ENCODE data around the gene PREB. TPM values are rescaled to one million over a fixed set of nuclear protein-coding genes. Genes with fewer than 3 reads are reported as not detected.

PREB gene
- total and polyA plus RNA-seq, 2 donors (not counting 3 experiments of a cell fraction or from before 2014, with no cell fraction given) = 47.2 to 73.3 TPM

GRCh38 chr2:27092696-27093429 lies 41.6 kb downstream of the PREB start:
- Histone ChIP-seq H2AFZ (ENCODE audit: low read depth, low read length) (no peak overlapping the region), H3K4me1 (ENCODE audit: control insufficient read depth, extremely low read depth, insufficient read depth, low read length) (no peaks in the 10 kb centered on the region), H3K79me2 (ENCODE audit: control insufficient read depth, insufficient read depth, low read length) (no peaks in the 10 kb centered on the region), H3K9me1 (replicated peaks; ENCODE audit: control insufficient read depth, extremely low read depth, insufficient read depth, low read length) (no peaks in the 10 kb centered on the region), H3K27ac (ENCODE audit: insufficient read depth, low read depth, low read length) (no peak overlapping the region), H3K27me3 (ENCODE audit: control insufficient read depth in 2 of 2, insufficient read depth in 2 of 2, low read length in 2 of 2) (no peaks in the 10 kb centered on the region), H3K9ac (replicated peaks; ENCODE audit: extremely low read depth, insufficient read depth, low read length) (no peak overlapping the region), H3K4me2 (ENCODE audit: insufficient read depth, low read length) (no peak overlapping the region), H3K36me3 (ENCODE audit: control insufficient read depth in 2 of 2, extremely low read depth in 1 of 2, insufficient read depth in 2 of 2, low read length in 2 of 2) (no peaks in the 10 kb centered on the region), H3K4me3 (replicated peaks in 1 of 3; ENCODE audit: insufficient read depth in 1 of 3, low read depth in 1 of 3, low read length in 3 of 3) (no peak overlapping the region), H4K20me1 (replicated peaks; ENCODE audit: control insufficient read depth, extremely low read depth, insufficient read depth, low read length) (no peaks in the 10 kb centered on the region), H3K9me3 (replicated peaks; ENCODE audit: control insufficient read depth, insufficient read depth, low read length) (no peaks in the 10 kb centered on the region)
- no peak for DNase-seq (ENCODE audit: low read depth, low spot score)
- dilution Hi-C loops (cut with MboI; ENCODE audit: extremely low pct_ligation_motif_present, low sequenced_read_pairs) = no loop called here
- TF ChIP-seq MYC (IDR thresholded peaks at IDR 0.05; ENCODE audit: low read depth, low read length) (no peak), POLR2AphosphoS5 (IDR thresholded peaks at IDR 0.05; ENCODE audit: insufficient read depth, low read depth, low read length) (no peak), GATA2 (IDR thresholded peaks at IDR 0.05; ENCODE audit: insufficient read depth, insufficient read length, low read depth, low read length) (no peak), MAX (IDR thresholded peaks at IDR 0.05; ENCODE audit: insufficient read depth, insufficient read length) (no peak), FOS (IDR thresholded peaks at IDR 0.05; ENCODE audit: borderline replicate concordance, insufficient read depth, low read length) (no peak), POLR2A (IDR thresholded peaks at IDR 0.05; ENCODE audit: low read depth, low read length) (no peak), CTCF (IDR thresholded peaks at IDR 0.05; ENCODE audit: extremely low read depth in 1 of 2, insufficient read depth in 1 of 2, low read depth in 1 of 2, low read length in 2 of 2) (no peak), EZH2 (IDR thresholded peaks at IDR 0.05; ENCODE audit: borderline replicate concordance, low read depth, low read length, severe bottlenecking) (no peak), JUN (IDR thresholded peaks at IDR 0.05; ENCODE audit: borderline replicate concordance, insufficient read depth, insufficient read length, low read depth) (no peak)
- intact Hi-C loops (cut with micrococcal nuclease) = no loop called here
- ChIA-PET CTCF (interaction anchor here (1.0 to 1.7 kb wide), 4 partner anchors 99 to 247 kb away, joined by 3 to 5 read pairs (median 4); no protein-coding TSS in a partner anchor), POLR2A (interaction anchor here (0.6 kb wide), 1 partner anchor 156 kb away, joined by 3 read pairs; no protein-coding TSS in a partner anchor)
- no peak for FAIRE-seq
- no TSS peak for BruUV-seq (replicated peaks)
